Lower lobe of right lung (tissue), 2 donors: ENCODE measurements around the gene DLGAP4. TPM values are rescaled to one million over a fixed set of nuclear protein-coding genes. Genes with fewer than 3 reads are reported as not detected.

Experiments used
- ATAC-seq, 2 donors: fragments of 200-7000 bp; cut with Tn5 transposase; one replicate each; pipeline ENCODE4 v1.9.1; 2020 to 2022; ENCODE audit warnings: mild to moderate bottlenecking in 2 of 2, moderate library complexity in 2 of 2
- DNase-seq: peaks from one replicate; pipeline ENCODE4 v3.0.0-alpha.2; 2020
- H3K27ac ChIP-seq: fragments of 200-600 bp; one replicate; pipeline ENCODE4 v1.8.0; 2022
- H3K27me3 ChIP-seq: fragments of 200-600 bp; one replicate; pipeline ENCODE4 v1.8.0; 2022; ENCODE audit warnings: low read depth
- H3K36me3 ChIP-seq: fragments of 200-600 bp; one replicate; pipeline ENCODE4 v1.8.0; 2022; ENCODE audit warnings: mild to moderate bottlenecking
- H3K4me1 ChIP-seq: fragments of 200-600 bp; one replicate; pipeline ENCODE4 v1.8.0; 2022
- H3K4me3 ChIP-seq: fragments of 200-600 bp; one replicate; pipeline ENCODE4 v1.8.0; 2022; ENCODE audit warnings: mild to moderate bottlenecking
- H3K9me3 ChIP-seq: fragments of 200-600 bp; one replicate; pipeline ENCODE4 v1.8.0; 2022
- CTCF ChIP-seq: fragments of 200-600 bp; IDR thresholded peaks from one replicate; pipeline ENCODE4 v1.8.0; 2022; ENCODE audit warnings: antibody characterized with exemption, mild to moderate bottlenecking
- intact Hi-C: fragments of 100-400 bp; cut with DNase I; formaldehyde crosslinking; loops from one replicate; pipeline ENCODE4 v1.11.0; 2022
- total RNA-seq: library from RNA; stranded (reverse); fragmentation: NEBNext Ultra II Directional; extraction: Animal tissue kit (Norgen Biotek cat#: 25700); gene quantifications from one replicate; pipeline ENCODE4 v1.2.1, GENCODE V29; 2021
- donor health status: DM: no; HTN: yes; CAD: no; lungs with severe emphysema.

Gene DLGAP4
- total RNA-seq, 1 donor from 2014 or later = 59.3 TPM

DNA sequence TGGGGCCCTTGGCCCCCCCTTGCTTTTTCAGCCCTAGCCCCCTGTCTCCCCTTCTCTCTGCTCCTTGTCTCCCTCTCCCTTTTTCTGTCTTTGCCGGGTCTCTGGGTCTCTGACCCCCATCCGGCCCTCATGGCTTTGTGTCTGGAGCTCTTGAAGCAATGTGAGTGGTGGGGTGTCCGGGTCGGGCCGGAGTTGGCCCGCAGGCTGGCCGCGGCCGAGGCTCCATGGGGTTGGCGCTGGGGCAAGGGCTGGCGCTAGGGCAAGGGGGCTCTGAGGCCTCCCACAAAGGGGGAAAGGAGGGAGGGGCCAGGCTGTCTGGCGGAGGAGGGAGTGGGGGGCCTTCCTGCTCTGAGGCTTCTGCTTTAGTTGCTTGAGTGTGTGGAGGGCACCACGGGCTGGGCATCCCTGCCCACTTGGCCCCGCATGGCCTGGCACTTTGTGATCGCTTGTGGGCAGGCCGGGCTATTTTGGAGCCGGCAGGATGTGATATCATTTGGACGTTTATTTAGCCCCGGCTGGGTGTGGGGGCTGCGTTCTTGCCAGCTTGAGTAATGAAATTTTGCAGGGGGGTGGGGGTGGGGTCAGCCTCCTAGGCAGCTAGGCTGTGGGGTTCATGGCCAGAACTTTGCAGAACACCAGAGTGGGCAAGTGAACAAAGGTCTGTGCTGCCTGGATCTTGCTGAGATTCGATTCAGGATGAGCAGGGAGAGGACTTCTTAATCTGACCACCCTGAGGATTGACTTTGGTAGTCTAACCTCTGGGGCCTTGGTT, 156.5 kb downstream of the DLGAP4 start:
- intact Hi-C loops = no loop called here
- peaks cover 56% of the 10 kb centered on the region for H3K4me1 ChIP-seq
- no peaks in the 10 kb centered on the region for H3K9me3 ChIP-seq
- peak; percentile 71 for DNase-seq
- ATAC-seq = peak; percentile 6 to 30
- H3K27ac ChIP-seq = peak overlapping the region; percentile 90
- H3K4me3 ChIP-seq = peak overlapping the region; percentile 83
- no peak for TF ChIP-seq CTCF
- no peaks in the 10 kb centered on the region for H3K27me3 ChIP-seq
- peaks cover 3% of the 10 kb centered on the region for H3K36me3 ChIP-seq

DNA sequence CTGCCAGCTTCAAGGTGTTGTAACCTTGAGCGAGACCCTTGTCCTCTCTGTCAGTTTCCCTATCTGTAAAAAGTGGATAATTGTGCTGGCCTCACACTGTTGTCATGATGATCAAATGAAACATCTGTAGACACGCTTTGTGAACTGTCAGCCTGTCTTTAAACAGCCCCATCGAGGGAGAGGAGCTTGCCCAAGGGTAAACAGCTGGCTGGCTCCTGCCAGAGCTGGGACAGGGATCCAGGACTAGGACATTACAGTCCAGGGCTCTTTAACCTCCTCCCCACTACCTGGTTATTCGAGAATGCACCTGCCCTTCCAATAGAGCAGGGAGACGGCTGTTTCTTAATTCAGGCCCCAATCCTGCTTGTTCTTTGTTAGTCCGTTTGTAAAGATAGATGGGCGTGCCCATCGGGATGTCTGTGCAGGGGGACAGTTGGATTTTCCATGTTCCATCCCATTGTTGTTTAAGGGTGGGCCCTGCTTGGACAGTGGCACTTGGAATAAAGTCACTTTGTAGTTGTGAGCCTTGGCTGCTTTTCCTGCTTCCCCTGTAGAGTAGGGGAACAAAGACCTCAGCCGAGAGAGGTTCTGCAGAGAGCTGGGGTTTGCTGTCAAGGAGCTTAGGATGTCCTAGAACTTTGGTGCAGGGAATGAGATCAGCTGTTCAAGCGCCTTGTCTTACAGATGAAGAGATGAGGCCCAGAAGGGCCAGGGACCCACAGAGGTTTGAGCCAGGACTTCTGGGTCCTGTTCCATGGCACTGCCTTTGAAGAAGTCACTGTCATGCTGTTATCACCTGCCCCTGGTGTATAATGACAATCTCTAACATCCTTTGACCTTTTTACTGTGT, 157.3 kb downstream of the DLGAP4 start:
- no peaks in the 10 kb centered on the region for H3K27me3 ChIP-seq
- no peak for TF ChIP-seq CTCF
- peak overlapping the region; percentile 90 for H3K27ac ChIP-seq
- intact Hi-C loops = no loop called here
- ATAC-seq (no peak), DNase-seq (no peak)
- peaks cover 64% of the 10 kb centered on the region for H3K4me1 ChIP-seq
- H3K9me3 ChIP-seq = no peaks in the 10 kb centered on the region
- peaks cover 3% of the 10 kb centered on the region for H3K36me3 ChIP-seq
- peak overlapping the region; percentile 83 for H3K4me3 ChIP-seq

- H3K4me1 ChIP-seq = peaks cover 81% of the 10 kb centered on the region
- intact Hi-C loops = no loop called here
- peaks cover 3% of the 10 kb centered on the region for H3K36me3 ChIP-seq
- no peak for TF ChIP-seq CTCF
- H3K27me3 ChIP-seq = no peaks in the 10 kb centered on the region
- H3K4me3 ChIP-seq = no peak overlapping the region
- no peak for ATAC-seq
- no peaks in the 10 kb centered on the region for H3K9me3 ChIP-seq
- peak overlapping the region; percentile 90 for H3K27ac ChIP-seq
- DNase-seq = no peak
Observed at GRCh38 chr20:36465109-36466080, 159.3 kb downstream of the DLGAP4 start.

GRCh38 chr20:36466089-36466488, 159.9 kb downstream of the DLGAP4 start:
- no peak for DNase-seq
- Histone ChIP-seq H3K36me3 (peaks cover 3% of the 10 kb centered on the region), H3K27me3 (no peaks in the 10 kb centered on the region), H3K9me3 (no peaks in the 10 kb centered on the region), H3K4me3 (no peak overlapping the region), H3K27ac (peak overlapping the region; percentile 90), H3K4me1 (peaks cover 83% of the 10 kb centered on the region)
- TF ChIP-seq CTCF = no peak
- ATAC-seq = no peak
- intact Hi-C loops = no loop called here
